ENCODE data around the gene SETBP1. TPM values are rescaled to one million over a fixed set of nuclear protein-coding genes. Genes with fewer than 3 reads are reported as not detected.

Gene SETBP1
- total and polyA plus RNA-seq, 2 of the 13 experiments (the other 11 are each of a cell fraction or from before 2014, with no cell fraction given), result 0.18 to 0.65 TPM

DNA sequence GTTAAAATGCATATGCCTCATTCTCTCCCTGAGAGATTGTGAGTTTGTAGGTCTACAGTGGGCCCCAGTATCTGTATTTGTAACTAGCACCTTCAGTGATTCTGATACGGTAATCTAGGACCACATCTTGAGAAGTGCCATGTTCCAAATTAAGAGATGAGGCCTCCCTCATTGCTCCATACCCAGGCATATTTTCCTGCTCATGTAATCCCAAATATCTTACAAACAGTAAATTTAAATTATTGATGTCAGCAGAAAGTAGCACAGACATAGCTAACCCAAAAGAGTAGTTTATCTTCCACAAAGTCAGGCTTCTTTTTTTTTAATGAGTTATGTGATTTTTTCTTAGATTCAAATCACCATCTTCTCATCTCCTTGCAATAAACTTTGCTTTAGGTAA lies 263.8 kb downstream of the SETBP1 start:
- Histone ChIP-seq H4K20me1 (ENCODE audit: insufficient read depth, low read length) (no peaks in the 10 kb centered on the region), H3K9me3 (ENCODE audit: low read length) (no peaks in the 10 kb centered on the region), H3K4me3 (replicated peaks in 1 of 3; ENCODE audit: insufficient read depth in 1 of 3, low read depth in 2 of 3, low read length in 3 of 3) (no peak overlapping the region), H3K36me3 (replicated peaks in 1 of 2; ENCODE audit: control insufficient read depth in 1 of 2, insufficient read depth in 2 of 2, low read length in 2 of 2) (no peaks in the 10 kb centered on the region), H2AFZ (ENCODE audit: low read length) (no peak overlapping the region), H3K27ac (ENCODE audit: extremely low read length, insufficient read depth, low read length) (no peak overlapping the region), H3K4me2 (ENCODE audit: low read depth, low read length) (no peak overlapping the region), H3K4me1 (ENCODE audit: insufficient read depth, low read length) (no peaks in the 10 kb centered on the region), H3K27me3 (ENCODE audit: control insufficient read depth in 1 of 2, insufficient read depth in 2 of 2, low read length in 2 of 2) (no peaks in the 10 kb centered on the region), H3K9ac (ENCODE audit: insufficient read depth, low read depth, low read length) (no peak overlapping the region), H3K79me2 (ENCODE audit: insufficient read depth, low read length) (no peaks in the 10 kb centered on the region)
- WGBS (ENCODE audit: low lambda C conversion rate), result 55% methylated on average over 1 of the region's 1 CpG
- intact Hi-C loops (cut with micrococcal nuclease; ENCODE audit: unreplicated experiment), result no loop called here
- ATAC-seq, result no peak
- no TSS peak for BruUV-seq (replicated peaks)
- FAIRE-seq, result no peak
- in situ Hi-C loops (cut with HindIII; ENCODE audit: extremely low pct_ligation_motif_present, low pct_unique_long_range_greater_than_20kb), result no loop called here
- POLR2A ChIA-PET, result no interaction called here
- TF ChIP-seq MBNL3 (CRISPR knock-in tag; conservative IDR thresholded peaks at IDR 0.05) (no peak), MAFF (IDR thresholded peaks at IDR 0.05; ENCODE audit: low read depth, low read length) (0 out of 2 replicates have a peak, but pooled peaks have one; percentile 10), THAP9 (CRISPR knock-in tag; IDR thresholded peaks at IDR 0.05; ENCODE audit: borderline replicate concordance) (no peak), MAFK (conservative IDR thresholded peaks at IDR 0.05 in 1 of 2, IDR thresholded peaks at IDR 0.05 in 1 of 2; ENCODE audit: low read length in 2 of 2) (peak in 1 of 2 experiments; percentile 24; a peak in 1 of 4 replicates), SRSF9 (IDR thresholded peaks at IDR 0.05; ENCODE audit: borderline replicate concordance, insufficient read depth, low read depth, low read length, poor library complexity, severe bottlenecking) (no peak), RERE (CRISPR knock-in tag; IDR thresholded peaks at IDR 0.05; ENCODE audit: low read depth) (no peak)
- DNase-seq (ENCODE audit: low spot score), result no peak
- CTCF ChIA-PET (ENCODE audit: low intra/inter-chr PET ratio, low total read pairs), result no interaction called here
